Lung (tissue), 12 donors: Measurements from ENCODE around the gene ZSCAN9. TPM values are rescaled to one million over a fixed set of nuclear protein-coding genes. Genes with fewer than 3 reads are reported as not detected.

ENCODE experiments used
- ATAC-seq: fragments of 200-7000 bp; cut with Tn5 transposase; one replicate; pipeline ENCODE4 v1.9.1; 2020; ENCODE audit warnings: moderate number of reproducible peaks; ENCODE audit not compliant: insufficient read depth, low FRiP score
- DNase-seq, 3 donors: peaks; one replicate each; pipeline ENCODE4 v3.0.0-alpha.2; 2013 to 2017
- H3K27ac ChIP-seq, 2 donors: one replicate each; pipeline ENCODE4 v1.5.1; 2013; ENCODE audit warnings: mild to moderate bottlenecking in 2 of 2, moderate library complexity in 2 of 2, control low read depth in 1 of 2, inconsistent platforms in 1 of 2, low read depth in 1 of 2, low read length in 1 of 2
- H3K27me3 ChIP-seq, 3 donors: one replicate each; pipeline ENCODE4 v1.5.1; 2013; ENCODE audit warnings: low read length in 2 of 3; ENCODE audit not compliant: control insufficient read depth in 3 of 3, insufficient read depth in 3 of 3
- H3K36me3 ChIP-seq, 4 donors: one replicate each; pipeline ENCODE4 v1.5.1; 2013; ENCODE audit warnings: low read length in 4 of 4, mild to moderate bottlenecking in 1 of 4, moderate library complexity in 1 of 4; ENCODE audit not compliant: control insufficient read depth in 4 of 4, insufficient read depth in 4 of 4
- H3K4me1 ChIP-seq, 5 donors: one replicate each; pipeline ENCODE4 v1.5.1; 2013; ENCODE audit warnings: low read length in 5 of 5, mild to moderate bottlenecking in 2 of 5, moderate library complexity in 1 of 5; ENCODE audit not compliant: control insufficient read depth in 5 of 5, insufficient read depth in 5 of 5
- H3K4me3 ChIP-seq: one replicate; pipeline ENCODE4 v1.5.1; 2013; ENCODE audit warnings: mild to moderate bottlenecking, control low read depth, moderate library complexity
- H3K9ac ChIP-seq, 2 donors: one replicate each; pipeline ENCODE4 v1.5.1; 2013; ENCODE audit warnings: low read length in 2 of 2, control low read depth in 1 of 2; ENCODE audit not compliant: insufficient read depth in 1 of 2
- H3K9me3 ChIP-seq, 4 donors: one replicate each; pipeline ENCODE4 v1.5.1; 2013; ENCODE audit warnings: low read length in 3 of 4, mild to moderate bottlenecking in 1 of 4, moderate library complexity in 1 of 4; ENCODE audit not compliant: control insufficient read depth in 4 of 4, insufficient read depth in 3 of 4
- WGBS, 2 donors: extraction: QIAGEN DNeasy Blood & Tissue Kit; methylation state at CpG; one replicate each; pipeline ENCODE4 v1.1.7; 2013; 5-methylcytosine and 5-hydroxymethylcytosine counted together
- polyA plus RNA-seq, 2 donors: library from polyadenylated mRNA; stranded (reverse); fragments of 200-250 nt; gene quantifications; one replicate each; pipeline ENCODE4 v1.2.1, GENCODE V29; 2013
- total RNA-seq, 2 donors: library from RNA; depleted of rRNA in 1 of 2; stranded (reverse); fragments of >200 nt in 1 of 2; gene quantifications; one replicate each; pipeline ENCODE4 v1.2.1, GENCODE V29; 2014 to 2021
- TF ChIP-seq, protein P1 (sequence below): IDR thresholded peaks from 2 replicates; pipeline ENCODE4 v1.5.1; 2012; ENCODE audit warnings: mild to moderate bottlenecking; ENCODE audit errors: control extremely low read depth, extremely low read depth
- donor health status: control.
- donor health status: control.
- donor health status: Bipolar disorder and iron deficiency.
- donor health status: healthy.
- donor health status: DM: yes; HTN: yes; CAD: no.

The ZSCAN9 gene
- total and polyA plus RNA-seq, 4 donors, result 7.2 to 16.8 (median 9.1) TPM

DNA sequence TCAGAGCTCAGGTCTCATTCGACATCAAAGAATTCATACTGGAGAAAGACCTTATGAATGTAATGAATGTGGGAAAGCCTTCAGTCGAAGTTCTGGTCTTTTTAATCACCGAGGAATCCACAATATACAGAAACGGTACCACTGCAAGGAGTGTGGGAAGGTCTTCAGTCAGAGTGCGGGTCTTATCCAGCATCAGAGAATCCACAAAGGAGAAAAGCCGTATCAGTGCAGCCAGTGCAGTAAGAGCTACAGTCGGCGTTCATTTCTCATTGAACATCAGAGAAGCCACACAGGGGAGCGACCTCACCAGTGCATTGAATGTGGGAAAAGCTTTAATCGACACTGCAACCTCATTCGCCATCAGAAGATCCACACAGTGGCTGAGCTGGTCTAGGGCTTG, 7.7 kb downstream of the ZSCAN9 start:
- no peaks in the 10 kb centered on the region for H3K4me1 ChIP-seq
- 97 to 98% methylated on average over 11 of the region's 11 CpGs for WGBS, 2 donors
- no peak for ATAC-seq

GRCh38 chr6:28235912-28236452, 10.9 kb downstream of the ZSCAN9 start:
- H3K9ac ChIP-seq, result no peak overlapping the region
- H3K4me3 ChIP-seq, result no peak overlapping the region
- H3K27ac ChIP-seq, result no peak overlapping the region
- TF ChIP-seq, protein P1, sequence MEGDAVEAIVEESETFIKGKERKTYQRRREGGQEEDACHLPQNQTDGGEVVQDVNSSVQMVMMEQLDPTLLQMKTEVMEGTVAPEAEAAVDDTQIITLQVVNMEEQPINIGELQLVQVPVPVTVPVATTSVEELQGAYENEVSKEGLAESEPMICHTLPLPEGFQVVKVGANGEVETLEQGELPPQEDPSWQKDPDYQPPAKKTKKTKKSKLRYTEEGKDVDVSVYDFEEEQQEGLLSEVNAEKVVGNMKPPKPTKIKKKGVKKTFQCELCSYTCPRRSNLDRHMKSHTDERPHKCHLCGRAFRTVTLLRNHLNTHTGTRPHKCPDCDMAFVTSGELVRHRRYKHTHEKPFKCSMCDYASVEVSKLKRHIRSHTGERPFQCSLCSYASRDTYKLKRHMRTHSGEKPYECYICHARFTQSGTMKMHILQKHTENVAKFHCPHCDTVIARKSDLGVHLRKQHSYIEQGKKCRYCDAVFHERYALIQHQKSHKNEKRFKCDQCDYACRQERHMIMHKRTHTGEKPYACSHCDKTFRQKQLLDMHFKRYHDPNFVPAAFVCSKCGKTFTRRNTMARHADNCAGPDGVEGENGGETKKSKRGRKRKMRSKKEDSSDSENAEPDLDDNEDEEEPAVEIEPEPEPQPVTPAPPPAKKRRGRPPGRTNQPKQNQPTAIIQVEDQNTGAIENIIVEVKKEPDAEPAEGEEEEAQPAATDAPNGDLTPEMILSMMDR, result no peak
- WGBS, 2 donors, result 92 to 93% methylated on average over 3 of the region's 3 CpGs
- ATAC-seq (no peak), DNase-seq (no peak)
- no peaks in the 10 kb centered on the region for H3K4me1 ChIP-seq
- no peaks in the 10 kb centered on the region for H3K27me3 ChIP-seq
- no peaks in the 10 kb centered on the region for H3K9me3 ChIP-seq
- H3K36me3 ChIP-seq, result peaks cover 6 to 21% (median 17%) of the 10 kb centered on the region in 4 donors

More for the DNA sequence above, 7.7 kb downstream of the ZSCAN9 start:
- peaks cover 13 to 46% (median 32%) of the 10 kb centered on the region in 4 donors for H3K36me3 ChIP-seq
- DNase-seq, result no peak
- no peaks in the 10 kb centered on the region for H3K27me3 ChIP-seq
- no peaks in the 10 kb centered on the region for H3K9me3 ChIP-seq
- no peak overlapping the region for H3K4me3 ChIP-seq
- H3K9ac ChIP-seq, result no peak overlapping the region
- no peak overlapping the region for H3K27ac ChIP-seq
- TF ChIP-seq, protein P1, result no peak

GRCh38 chr6:28239636-28240035, 14.6 kb downstream of the ZSCAN9 start:
- no peak for ATAC-seq
- H3K36me3 ChIP-seq, result peaks cover under 1 to 5% (median 3%) of the 10 kb centered on the region in 4 donors
- 90 to 92% methylated on average over 1 of the region's 1 CpG for whole genome bisulfite sequencing, 2 donors
- H3K27me3 ChIP-seq, result no peaks in the 10 kb centered on the region
- H3K4me3 ChIP-seq, result no peak overlapping the region
- no peak for DNase-seq
- no peaks in the 10 kb centered on the region for H3K9me3 ChIP-seq
- TF ChIP-seq, protein P1, result no peak
- H3K27ac ChIP-seq, result no peak overlapping the region
- no peaks in the 10 kb centered on the region for H3K4me1 ChIP-seq
- H3K9ac ChIP-seq, result no peak overlapping the region

DNA sequence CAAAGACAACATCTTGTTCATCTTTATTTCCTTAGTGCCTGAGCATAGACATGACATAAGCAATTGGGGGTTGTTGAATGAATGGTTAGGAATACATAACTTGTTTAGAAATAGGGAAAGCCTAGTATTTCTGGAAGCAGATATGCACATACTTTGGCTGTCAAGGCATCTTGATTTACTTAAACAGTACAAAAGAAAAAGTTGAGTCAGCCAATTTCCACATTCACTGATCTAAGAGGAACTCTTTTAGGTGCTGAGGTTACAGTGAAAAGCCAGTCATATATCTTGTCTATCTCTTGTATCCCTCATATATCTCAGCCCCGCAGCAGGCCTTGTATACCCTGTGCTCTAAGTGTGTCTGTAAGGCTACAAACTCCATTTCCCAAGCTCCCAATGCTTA, 15.4 kb downstream of the ZSCAN9 start:
- Histone ChIP-seq H3K27ac (no peak overlapping the region), H3K36me3 (peaks cover 4 to 12% (median 8%) of the 10 kb centered on the region in 4 donors), H3K4me1 (no peaks in the 10 kb centered on the region), H3K4me3 (no peak overlapping the region), H3K9me3 (no peaks in the 10 kb centered on the region), H3K9ac (no peak overlapping the region), H3K27me3 (no peaks in the 10 kb centered on the region)
- ATAC-seq (no peak), DNase-seq (no peak)
- TF ChIP-seq, protein P1, result no peak
- 93 to 95% methylated on average over 1 of the region's 1 CpG for WGBS, 2 donors
